Fibroblast of villous mesenchyme (primary cell): ENCODE measurements around the gene ITGA8. TPM values are rescaled to one million over a fixed set of nuclear protein-coding genes. Genes with fewer than 3 reads are reported as not detected.

ENCODE experiments used
- DNase-seq: peaks from one replicate; pipeline ENCODE4 v3.0.0-alpha.2; 2010; ENCODE audit warnings: low read depth
- H3K4me3 ChIP-seq: 2 replicates; pipeline ENCODE4 v1.5.1; 2011; ENCODE audit warnings: low read depth, mild to moderate bottlenecking, low read length
- CTCF ChIP-seq: IDR thresholded peaks from 2 replicates; pipeline ENCODE4 v1.5.1; 2012; ENCODE audit warnings: low read depth, mild to moderate bottlenecking, low read length; ENCODE audit not compliant: insufficient read depth
- total RNA-seq: library from RNA; depleted of rRNA; stranded (reverse); fragments of >200 nt; gene quantifications from 2 replicates; pipeline ENCODE4 v1.2.3, GENCODE V29; 2012

The ITGA8 gene
- total RNA-seq, 1 donor: 1.3 TPM

GRCh38 chr10:15487376-15487775 lies 232.3 kb downstream of the ITGA8 start:
- no peak for DNase-seq
- no peak overlapping the region for H3K4me3 ChIP-seq
- no peak for TF ChIP-seq CTCF

GRCh38 chr10:15486404-15486803 lies 233.3 kb downstream of the ITGA8 start:
- DNase-seq: peak; percentile 46
- TF ChIP-seq CTCF: no peak
- H3K4me3 ChIP-seq: no peak overlapping the region

GRCh38 chr10:15485684-15486316 lies 233.9 kb downstream of the ITGA8 start:
- DNase-seq: no peak
- no peak for TF ChIP-seq CTCF

GRCh38 chr10:15485027-15485426 lies 234.7 kb downstream of the ITGA8 start:
- no peak for TF ChIP-seq CTCF
- no peak for DNase-seq
- H3K4me3 ChIP-seq: no peak overlapping the region

More at GRCh38 chr10:15485684-15486316, 233.9 kb downstream of the ITGA8 start:
- H3K4me3 ChIP-seq: no peak overlapping the region

GRCh38 chr10:15484128-15484527 lies 235.6 kb downstream of the ITGA8 start:
- no peak for TF ChIP-seq CTCF
- no peak overlapping the region for H3K4me3 ChIP-seq
- DNase-seq: no peak

GRCh38 chr10:15483215-15484075 lies 236.3 kb downstream of the ITGA8 start:
- no peak for TF ChIP-seq CTCF
- H3K4me3 ChIP-seq: no peak overlapping the region
- no peak for DNase-seq
